ENCODE measurements around the gene MEPCE. TPM values are rescaled to one million over a fixed set of nuclear protein-coding genes. Genes with fewer than 3 reads are reported as not detected.

Gene MEPCE
- total RNA-seq, 1 experiment from 2014 or later: 43.3 TPM

GRCh38 chr7:100469227-100470044 is 39.8 kb downstream of the MEPCE start:
- no peaks in the 10 kb centered on the region for H3K27me3 Mint-ChIP-seq (ENCODE audit: insufficient read depth, unreplicated experiment)
- intact Hi-C loops (cut with micrococcal nuclease; ENCODE audit: unreplicated experiment): loop anchor here (1.0 kb wide), 3 partner anchors 14 to 119 kb away; partner anchors contain the start of gene NYAP1
- no peak overlapping the region for H3K4me3 ChIP-seq (ENCODE audit: low read depth, low read length)
- H3K27ac Mint-ChIP-seq (ENCODE audit: unreplicated experiment): no peak overlapping the region
- H3K4me1 Mint-ChIP-seq (ENCODE audit: low read depth, unreplicated experiment): no peaks in the 10 kb centered on the region
- no TSS peak for BruUV-seq (replicated peaks)
- no peaks in the 10 kb centered on the region for H3K36me3 ChIP-seq (ENCODE audit: control insufficient read depth, insufficient read depth, low read length)
- peak; percentile 86 to 92 for DNase-seq
- ChIA-PET POLR2A (no interaction called here), CTCF (interaction anchor here (0.5 to 1.6 kb wide), 10 partner anchors 9 to 236 kb away, joined by 3 to 21 read pairs (median 6); partner anchors contain the start of genes FBXO24, LRCH4, MEPCE and POP7)
- H3K4me1 ChIP-seq: peaks cover 4% of the 10 kb centered on the region; the same call in 1 of the 2 replicates
- H3K4me3 Mint-ChIP-seq (ENCODE audit: unreplicated experiment): no peak overlapping the region
- H3K36me3 Mint-ChIP-seq (ENCODE audit: insufficient read depth, unreplicated experiment): peaks cover 16% of the 10 kb centered on the region
- H3K9me3 ChIP-seq: no peaks in the 10 kb centered on the region
- H3K9me3 Mint-ChIP-seq (ENCODE audit: unreplicated experiment): no peaks in the 10 kb centered on the region
- TF ChIP-seq CTCF (IDR thresholded peaks at IDR 0.05; ENCODE audit: insufficient read depth in 1 of 2, low read depth in 1 of 2, low read length in 1 of 2, severe bottlenecking in 1 of 2, unreplicated experiment in 1 of 2): peak; percentile 97 to 98
- H3K27me3 ChIP-seq (replicated peaks; ENCODE audit: control insufficient read depth, insufficient read depth, low read length): no peaks in the 10 kb centered on the region

GRCh38 chr7:100471021-100471420 is 41.4 kb downstream of the MEPCE start:
- Histone ChIP-seq H3K4me1 (peaks cover 4% of the 10 kb centered on the region; the same call in 1 of the 2 replicates), H3K9me3 (no peaks in the 10 kb centered on the region), H3K36me3 (ENCODE audit: control insufficient read depth, insufficient read depth, low read length) (no peaks in the 10 kb centered on the region), H3K4me3 (ENCODE audit: low read depth, low read length) (no peak overlapping the region), H3K27me3 (replicated peaks; ENCODE audit: control insufficient read depth, insufficient read depth, low read length) (no peaks in the 10 kb centered on the region)
- no peak overlapping the region for H3K27ac Mint-ChIP-seq (ENCODE audit: unreplicated experiment)
- H3K4me1 Mint-ChIP-seq (ENCODE audit: low read depth, unreplicated experiment): peaks cover 6% of the 10 kb centered on the region
- H3K4me3 Mint-ChIP-seq (ENCODE audit: unreplicated experiment): no peak overlapping the region
- no peak for DNase-seq
- BruUV-seq (replicated peaks): no TSS peak
- no peak for TF ChIP-seq CTCF (IDR thresholded peaks at IDR 0.05; ENCODE audit: insufficient read depth in 1 of 2, low read depth in 1 of 2, low read length in 1 of 2, severe bottlenecking in 1 of 2, unreplicated experiment in 1 of 2)
- H3K9me3 Mint-ChIP-seq (ENCODE audit: unreplicated experiment): no peaks in the 10 kb centered on the region
- H3K27me3 Mint-ChIP-seq (ENCODE audit: insufficient read depth, unreplicated experiment): no peaks in the 10 kb centered on the region
- ChIA-PET CTCF (no interaction called here), POLR2A (no interaction called here)
- H3K36me3 Mint-ChIP-seq (ENCODE audit: insufficient read depth, unreplicated experiment): peaks cover 16% of the 10 kb centered on the region
- intact Hi-C loops (cut with micrococcal nuclease; ENCODE audit: unreplicated experiment): no loop called here

- intact Hi-C loops (cut with micrococcal nuclease; ENCODE audit: unreplicated experiment): no loop called here
- H3K27ac Mint-ChIP-seq (ENCODE audit: unreplicated experiment): no peak overlapping the region
- POLR2A ChIA-PET: no interaction called here
- Histone ChIP-seq H3K4me1 (peaks cover 4% of the 10 kb centered on the region; the same call in 1 of the 2 replicates), H3K9me3 (no peaks in the 10 kb centered on the region), H3K4me3 (ENCODE audit: low read depth, low read length) (no peak overlapping the region), H3K36me3 (ENCODE audit: control insufficient read depth, insufficient read depth, low read length) (0 out of 2 replicates have a peak, but pooled peaks cover 1% of the 10 kb centered on the region), H3K27me3 (replicated peaks; ENCODE audit: control insufficient read depth, insufficient read depth, low read length) (no peaks in the 10 kb centered on the region)
- H3K27me3 Mint-ChIP-seq (ENCODE audit: insufficient read depth, unreplicated experiment): no peaks in the 10 kb centered on the region
- peaks cover 10% of the 10 kb centered on the region for H3K36me3 Mint-ChIP-seq (ENCODE audit: insufficient read depth, unreplicated experiment)
- no peak overlapping the region for H3K4me3 Mint-ChIP-seq (ENCODE audit: unreplicated experiment)
- CTCF ChIA-PET: interaction anchor here (0.6 kb wide), 1 partner anchor 10 kb away, joined by 4 read pairs; no protein-coding TSS in a partner anchor
- peaks cover 15% of the 10 kb centered on the region for H3K4me1 Mint-ChIP-seq (ENCODE audit: low read depth, unreplicated experiment)
- no peaks in the 10 kb centered on the region for H3K9me3 Mint-ChIP-seq (ENCODE audit: unreplicated experiment)
- TF ChIP-seq CTCF (IDR thresholded peaks at IDR 0.05; ENCODE audit: insufficient read depth in 1 of 2, low read depth in 1 of 2, low read length in 1 of 2, severe bottlenecking in 1 of 2, unreplicated experiment in 1 of 2): no peak
- DNase-seq: no peak
- no TSS peak for BruUV-seq (replicated peaks)
These were observed 42.7 kb downstream of the MEPCE start for GRCh38 chr7:100472121-100472851.

All from Caco-2 (cell line).